Neuronal stem cell (in vitro differentiated cells): ENCODE data around the gene PTPRR.

Source experiments
- DNase-seq: peaks from one replicate; pipeline ENCODE4 v3.0.0-alpha.2; 2013; ENCODE audit warnings: low spot score
- H2AFZ ChIP-seq: one replicate; pipeline ENCODE4 v1.6.1; 2013; ENCODE audit warnings: mild to moderate bottlenecking, low read length, inconsistent platforms
- H2AK5ac ChIP-seq: 2 replicates; pipeline ENCODE4 v1.6.1; 2013; ENCODE audit warnings: low read depth, mild to moderate bottlenecking, inconsistent platforms, low read length, moderate library complexity, mixed read lengths
- H2BK120ac ChIP-seq: 2 replicates; pipeline ENCODE4 v1.6.1; 2013; ENCODE audit warnings: low read depth, mild to moderate bottlenecking, inconsistent platforms, low read length, moderate library complexity, mixed read lengths
- H2BK12ac ChIP-seq: one replicate; pipeline ENCODE4 v1.6.1; 2013; ENCODE audit warnings: low read length, inconsistent platforms
- H2BK15ac ChIP-seq: 2 replicates; pipeline ENCODE4 v1.6.1; 2013; ENCODE audit warnings: mild to moderate bottlenecking, low read length, inconsistent platforms, mixed read lengths
- H2BK5ac ChIP-seq: one replicate; pipeline ENCODE4 v1.6.1; 2013; ENCODE audit warnings: inconsistent platforms, mild to moderate bottlenecking, low read length, moderate library complexity
- H3K14ac ChIP-seq: one replicate; pipeline ENCODE4 v1.6.1; 2013; ENCODE audit warnings: low read length, inconsistent platforms
- H3K18ac ChIP-seq: 2 replicates; pipeline ENCODE4 v1.6.1; 2013; ENCODE audit warnings: low read length, inconsistent platforms
- H3K23ac ChIP-seq: 2 replicates; pipeline ENCODE4 v1.6.1; 2013; ENCODE audit warnings: low read depth, mild to moderate bottlenecking, mixed read lengths, low read length, inconsistent platforms; ENCODE audit not compliant: poor library complexity
- H3K27ac ChIP-seq: replicated peaks from 3 replicates; pipeline ENCODE4 v1.5.1; 2013; ENCODE audit warnings: low read length, inconsistent platforms
- H3K27me3 ChIP-seq, 3 experiments: 2 replicates each; pipeline ENCODE4 v1.6.1; 2013; ENCODE audit warnings: low read length in 3 of 3, mild to moderate bottlenecking in 2 of 3, inconsistent platforms in 1 of 3, low read depth in 1 of 3, mixed read lengths in 1 of 3, moderate library complexity in 1 of 3; ENCODE audit not compliant: control insufficient read depth in 3 of 3, insufficient read depth in 3 of 3
- H3K36me3 ChIP-seq, 2 donors: replicated peaks in 1 of 2; 2 replicates each; pipeline ENCODE4 v1.6.1; 2013; ENCODE audit warnings: low read length in 2 of 2; ENCODE audit not compliant: control insufficient read depth in 2 of 2, insufficient read depth in 2 of 2
- H3K4ac ChIP-seq: 2 replicates; pipeline ENCODE4 v1.6.1; 2013; ENCODE audit warnings: inconsistent platforms, mild to moderate bottlenecking, low read length, moderate library complexity
- H3K4me1 ChIP-seq, 2 donors: 1 replicate in 1 of 2; 2 replicates in 1 of 2; pipeline ENCODE4 v1.6.1; 2013; ENCODE audit warnings: low read length in 2 of 2, low read depth in 1 of 2; ENCODE audit not compliant: control insufficient read depth in 2 of 2, insufficient read depth in 1 of 2
- H3K4me2 ChIP-seq: one replicate; pipeline ENCODE4 v1.6.1; 2013; ENCODE audit warnings: mild to moderate bottlenecking, low read length, inconsistent platforms; ENCODE audit not compliant: insufficient read depth, poor library complexity, severe bottlenecking
- H3K4me3 ChIP-seq, 2 donors: 2 replicates each; pipeline ENCODE4 v1.5.1; 2013; ENCODE audit warnings: low read length in 2 of 2, mild to moderate bottlenecking in 2 of 2, inconsistent platforms in 1 of 2, moderate library complexity in 1 of 2
- H3K79me1 ChIP-seq: one replicate; pipeline ENCODE4 v1.6.1; 2013; ENCODE audit warnings: low read depth, mild to moderate bottlenecking, inconsistent platforms, low read length, moderate library complexity
- H3K9ac ChIP-seq: one replicate; pipeline ENCODE4 v1.6.1; 2013; ENCODE audit warnings: mild to moderate bottlenecking, low read depth, low read length, inconsistent platforms; ENCODE audit not compliant: poor library complexity
- H3K9me3 ChIP-seq, 2 donors: replicated peaks in 1 of 2; 2 replicates each; pipeline versions ENCODE3 to v1.6.1; 2013; ENCODE audit warnings: low read length in 2 of 2, mild to moderate bottlenecking in 2 of 2, inconsistent platforms in 1 of 2, low read depth in 1 of 2, mixed read lengths in 1 of 2, moderate library complexity in 1 of 2; ENCODE audit not compliant: control insufficient read depth in 2 of 2, insufficient read depth in 1 of 2
- H4K8ac ChIP-seq: one replicate; pipeline ENCODE4 v1.6.1; 2013; ENCODE audit warnings: low read depth, mild to moderate bottlenecking, inconsistent platforms, low read length, moderate library complexity
- H4K91ac ChIP-seq: one replicate; pipeline ENCODE4 v1.6.1; 2013; ENCODE audit warnings: low read length, low read depth, mild to moderate bottlenecking, inconsistent platforms; ENCODE audit not compliant: poor library complexity
- WGBS, 2 donors: extraction: QIAGEN DNeasy Blood & Tissue Kit; methylation state at CpG; one replicate each; pipeline ENCODE4 v1.1.7; 2013; ENCODE audit warnings: missing lambda C conversion rate in 2 of 2, mixed read lengths in 1 of 2; ENCODE audit not compliant: insufficient read length in 2 of 2, insufficient replicate concordance in 1 of 2; ENCODE audit errors: extremely low coverage in 2 of 2; 5-methylcytosine and 5-hydroxymethylcytosine counted together

PTPRR gene

GRCh38 chr12:70771581-70771980 lies 149.0 kb downstream of the PTPRR start:
- no peak overlapping the region for H2AK5ac ChIP-seq
- no peak overlapping the region for H2AFZ ChIP-seq
- H3K79me1 ChIP-seq = no peaks in the 10 kb centered on the region
- H2BK5ac ChIP-seq = no peak overlapping the region
- H3K27me3 ChIP-seq = no peaks in the 10 kb centered on the region
- H3K9me3 ChIP-seq = no peaks in the 10 kb centered on the region
- no peak overlapping the region for H3K4me2 ChIP-seq
- no peak overlapping the region for H3K9ac ChIP-seq
- DNase-seq = no peak
- no peak overlapping the region for H3K18ac ChIP-seq
- no peak overlapping the region for H4K8ac ChIP-seq
- H2BK120ac ChIP-seq = no peak overlapping the region
- H3K27ac ChIP-seq = no peak overlapping the region
- no peak overlapping the region for H2BK12ac ChIP-seq
- H3K36me3 ChIP-seq = no peaks in the 10 kb centered on the region
- H3K23ac ChIP-seq = no peak overlapping the region
- H3K14ac ChIP-seq = no peak overlapping the region
- H3K4me1 ChIP-seq = no peaks in the 10 kb centered on the region
- H4K91ac ChIP-seq = no peak overlapping the region
- no peak overlapping the region for H3K4ac ChIP-seq
- no peak overlapping the region for H2BK15ac ChIP-seq
- H3K4me3 ChIP-seq = no peak overlapping the region

GRCh38 chr12:70763666-70764065 lies 156.9 kb downstream of the PTPRR start:
- no peak overlapping the region for H3K23ac ChIP-seq
- H2BK15ac ChIP-seq = no peak overlapping the region
- H2BK120ac ChIP-seq = no peak overlapping the region
- no peaks in the 10 kb centered on the region for H3K4me1 ChIP-seq
- no peak overlapping the region for H3K4me3 ChIP-seq
- H3K18ac ChIP-seq = no peak overlapping the region
- H3K4me2 ChIP-seq = no peak overlapping the region
- WGBS, 2 donors = no CpG with 5 or more reads among the region's 2 CpGs
- no peak overlapping the region for H4K8ac ChIP-seq
- no peak overlapping the region for H2BK5ac ChIP-seq
- no peak overlapping the region for H3K4ac ChIP-seq
- no peaks in the 10 kb centered on the region for H3K36me3 ChIP-seq
- H3K9me3 ChIP-seq = no peaks in the 10 kb centered on the region
- no peak overlapping the region for H2AFZ ChIP-seq
- no peak overlapping the region for H4K91ac ChIP-seq
- no peak overlapping the region for H2BK12ac ChIP-seq
- no peak overlapping the region for H3K27ac ChIP-seq
- no peak overlapping the region for H2AK5ac ChIP-seq
- H3K79me1 ChIP-seq = no peaks in the 10 kb centered on the region
- no peak overlapping the region for H3K14ac ChIP-seq
- H3K27me3 ChIP-seq = no peaks in the 10 kb centered on the region
- DNase-seq = no peak
- no peak overlapping the region for H3K9ac ChIP-seq

- no peaks in the 10 kb centered on the region for H3K79me1 ChIP-seq
- no peak overlapping the region for H3K18ac ChIP-seq
- H2BK120ac ChIP-seq = no peak overlapping the region
- no peaks in the 10 kb centered on the region for H3K36me3 ChIP-seq
- H3K27ac ChIP-seq = no peak overlapping the region
- no peak overlapping the region for H2BK5ac ChIP-seq
- no peak overlapping the region for H3K14ac ChIP-seq
- no peak for DNase-seq
- H3K27me3 ChIP-seq = no peaks in the 10 kb centered on the region
- no peak overlapping the region for H2AFZ ChIP-seq
- H2BK15ac ChIP-seq = no peak overlapping the region
- no peaks in the 10 kb centered on the region for H3K9me3 ChIP-seq
- H3K4me1 ChIP-seq = peaks cover 3 to 8% of the 10 kb centered on the region in 2 donors
- no peak overlapping the region for H4K91ac ChIP-seq
- no peak overlapping the region for H2BK12ac ChIP-seq
- H3K4ac ChIP-seq = no peak overlapping the region
- H2AK5ac ChIP-seq = no peak overlapping the region
- H3K4me3 ChIP-seq = no peak overlapping the region
- no peak overlapping the region for H3K9ac ChIP-seq
- no peak overlapping the region for H3K4me2 ChIP-seq
- H4K8ac ChIP-seq = no peak overlapping the region
- H3K23ac ChIP-seq = no peak overlapping the region
- no CpG with 5 or more reads among the region's 2 CpGs for WGBS, 2 donors
These were observed 158.5 kb downstream of the PTPRR start for GRCh38 chr12:70762000-70762399.

GRCh38 chr12:70759161-70759918 lies 161.2 kb downstream of the PTPRR start:
- Histone ChIP-seq H3K36me3 (no peaks in the 10 kb centered on the region), H3K4me1 (peaks cover 3 to 8% of the 10 kb centered on the region in 2 donors), H3K4me3 (no peak overlapping the region), H2BK12ac (no peak overlapping the region), H3K27me3 (no peaks in the 10 kb centered on the region), H4K91ac (no peak overlapping the region), H2AFZ (no peak overlapping the region), H3K79me1 (no peaks in the 10 kb centered on the region), H3K9ac (no peak overlapping the region), H2BK5ac (no peak overlapping the region), H4K8ac (no peak overlapping the region), H3K9me3 (no peaks in the 10 kb centered on the region), H2BK120ac (no peak overlapping the region), H3K27ac (no peak overlapping the region), H3K4ac (no peak overlapping the region), H2BK15ac (no peak overlapping the region), H3K4me2 (no peak overlapping the region), H3K18ac (no peak overlapping the region), H3K23ac (no peak overlapping the region), H3K14ac (no peak overlapping the region), H2AK5ac (no peak overlapping the region)
- no peak for DNase-seq
- WGBS, 2 donors = no CpG with 5 or more reads among the region's 12 CpGs
